ENCODE data around the gene ABCC6. TPM values are rescaled to one million over a fixed set of nuclear protein-coding genes. Genes with fewer than 3 reads are reported as not detected.
"Not testable (repeated sequence)": the region's sequence is repeated elsewhere in the genome, so short reads cannot be mapped to it uniquely, and the experiment has no call there.

Gene ABCC6
- total RNA-seq, 4 donors from 2014 or later, result 0.23 to 4.8 (median 0.73) TPM

- ATAC-seq (no peak), DNase-seq (no peak)
- H3K9me3 ChIP-seq, result no peaks in the 10 kb centered on the region
- intact Hi-C loops (cut with DNase I; ENCODE audit: low total_unique reads) (no loop called here), in situ Hi-C loops (cut with MboI; ENCODE audit: low sequenced_read_pairs in 4 of 4) (no loop called here)
- TF ChIP-seq CTCF (IDR thresholded peaks at IDR 0.05 in 4 of 5, conservative IDR thresholded peaks at IDR 0.05 in 1 of 5), result no peak
- TF ChIP-seq POLR2A (IDR thresholded peaks at IDR 0.05), result no peak
- no peak overlapping the region for H3K4me3 ChIP-seq
- H3K27ac ChIP-seq, result no peak overlapping the region
- no peaks in the 10 kb centered on the region for H3K36me3 ChIP-seq
- H3K4me1 ChIP-seq, result no peaks in the 10 kb centered on the region
- no peaks in the 10 kb centered on the region for H3K27me3 ChIP-seq
Measured at GRCh38 chr16:16163109-16163508, 60.2 kb downstream of the ABCC6 start.

GRCh38 chr16:16162591-16162990, 60.7 kb downstream of the ABCC6 start:
- ATAC-seq (no peak), DNase-seq (no peak)
- no peak overlapping the region for H3K4me3 ChIP-seq
- H3K36me3 ChIP-seq, result no peaks in the 10 kb centered on the region
- no peak overlapping the region for H3K27ac ChIP-seq
- no peaks in the 10 kb centered on the region for H3K9me3 ChIP-seq
- intact Hi-C loops (cut with DNase I; ENCODE audit: low total_unique reads) (no loop called here), in situ Hi-C loops (cut with MboI; ENCODE audit: low sequenced_read_pairs in 4 of 4) (no loop called here)
- TF ChIP-seq CTCF (IDR thresholded peaks at IDR 0.05 in 4 of 5, conservative IDR thresholded peaks at IDR 0.05 in 1 of 5) (no peak), POLR2A (IDR thresholded peaks at IDR 0.05) (no peak)
- H3K27me3 ChIP-seq, result no peaks in the 10 kb centered on the region
- H3K4me1 ChIP-seq, result no peaks in the 10 kb centered on the region

GRCh38 chr16:16161840-16162239, 61.5 kb downstream of the ABCC6 start:
- in situ Hi-C loops (cut with MboI; ENCODE audit: low sequenced_read_pairs in 4 of 4); DNase-seq; H3K36me3 ChIP-seq; H3K4me1 ChIP-seq; ATAC-seq; H3K9me3 ChIP-seq; intact Hi-C loops (cut with DNase I; ENCODE audit: low total_unique reads); H3K27ac ChIP-seq; H3K4me3 ChIP-seq; H3K27me3 ChIP-seq: not testable (repeated sequence)

- H3K36me3 ChIP-seq, result no peaks in the 10 kb centered on the region
- no peak overlapping the region for H3K27ac ChIP-seq
- DNase-seq (no peak), ATAC-seq (no peak)
- no peak for TF ChIP-seq CTCF (IDR thresholded peaks at IDR 0.05 in 4 of 5, conservative IDR thresholded peaks at IDR 0.05 in 1 of 5)
- TF ChIP-seq POLR2A (IDR thresholded peaks at IDR 0.05), result no peak
- in situ Hi-C loops (cut with MboI; ENCODE audit: low sequenced_read_pairs in 4 of 4) (no loop called here), intact Hi-C loops (cut with DNase I; ENCODE audit: low total_unique reads) (no loop called here)
- no peaks in the 10 kb centered on the region for H3K27me3 ChIP-seq
- H3K9me3 ChIP-seq, result no peaks in the 10 kb centered on the region
- no peaks in the 10 kb centered on the region for H3K4me1 ChIP-seq
- no peak overlapping the region for H3K4me3 ChIP-seq
Measured at GRCh38 chr16:16161319-16161718, 62.0 kb downstream of the ABCC6 start.

GRCh38 chr16:16159662-16160061, 63.6 kb downstream of the ABCC6 start:
- ATAC-seq (no peak), DNase-seq (no peak)
- intact Hi-C loops (cut with DNase I; ENCODE audit: low total_unique reads) (no loop called here), in situ Hi-C loops (cut with MboI; ENCODE audit: low sequenced_read_pairs in 4 of 4) (no loop called here)
- no peak for TF ChIP-seq POLR2A (IDR thresholded peaks at IDR 0.05)
- no peak for TF ChIP-seq CTCF (IDR thresholded peaks at IDR 0.05 in 4 of 5, conservative IDR thresholded peaks at IDR 0.05 in 1 of 5)
- H3K4me1 ChIP-seq, result no peaks in the 10 kb centered on the region
- H3K27ac ChIP-seq, result no peak overlapping the region
- H3K36me3 ChIP-seq, result no peaks in the 10 kb centered on the region
- H3K9me3 ChIP-seq, result no peaks in the 10 kb centered on the region
- no peak overlapping the region for H3K4me3 ChIP-seq
- H3K27me3 ChIP-seq, result no peaks in the 10 kb centered on the region
